Activated CD4-positive, alpha-beta T cell treated with anti-CD3 and anti-CD28 coated beads, Interleukin-2, amount 50 U/mL, for 4 hours (primary cell): ENCODE results near the gene GPA33.

Experiments
- DNase-seq, 2 experiments: peaks; one replicate each; pipeline ENCODE4 v3.0.0-alpha.2; 2020

The GPA33 gene

GRCh38 chr1:167083871-167084270 lies 6.3 kb downstream of the GPA33 start:
- no peak for DNase-seq

DNA sequence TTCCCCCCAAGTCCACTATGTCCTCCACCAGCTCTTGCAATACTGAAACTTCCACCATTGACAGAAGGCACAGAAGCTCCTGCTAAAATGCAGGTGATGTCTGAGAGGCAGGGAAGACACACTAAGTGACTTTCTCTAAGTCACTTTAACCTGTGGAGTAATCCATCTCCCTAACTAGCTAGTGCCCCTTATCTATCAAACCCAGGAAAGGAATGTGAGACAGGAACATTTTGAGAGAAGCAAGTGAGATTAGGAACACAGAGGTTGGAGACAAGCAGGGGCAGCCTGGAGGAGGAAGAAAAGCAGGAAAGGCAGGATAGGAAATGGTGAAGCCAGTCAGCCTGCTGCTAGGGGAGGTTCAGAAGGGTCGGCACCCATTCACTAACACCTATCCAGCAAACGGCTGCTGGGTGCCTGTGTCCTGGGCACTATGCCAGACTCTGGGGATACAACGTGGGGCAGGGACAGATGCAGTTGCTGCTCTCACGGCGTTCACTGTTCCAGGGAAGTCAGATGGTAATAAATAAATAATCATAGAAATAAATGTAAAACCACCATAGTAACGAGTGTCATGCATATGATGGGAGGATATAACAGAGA lies 7.0 kb downstream of the GPA33 start:
- no peak for DNase-seq

GRCh38 chr1:167082511-167083027 lies 7.6 kb downstream of the GPA33 start:
- no peak for DNase-seq

DNA sequence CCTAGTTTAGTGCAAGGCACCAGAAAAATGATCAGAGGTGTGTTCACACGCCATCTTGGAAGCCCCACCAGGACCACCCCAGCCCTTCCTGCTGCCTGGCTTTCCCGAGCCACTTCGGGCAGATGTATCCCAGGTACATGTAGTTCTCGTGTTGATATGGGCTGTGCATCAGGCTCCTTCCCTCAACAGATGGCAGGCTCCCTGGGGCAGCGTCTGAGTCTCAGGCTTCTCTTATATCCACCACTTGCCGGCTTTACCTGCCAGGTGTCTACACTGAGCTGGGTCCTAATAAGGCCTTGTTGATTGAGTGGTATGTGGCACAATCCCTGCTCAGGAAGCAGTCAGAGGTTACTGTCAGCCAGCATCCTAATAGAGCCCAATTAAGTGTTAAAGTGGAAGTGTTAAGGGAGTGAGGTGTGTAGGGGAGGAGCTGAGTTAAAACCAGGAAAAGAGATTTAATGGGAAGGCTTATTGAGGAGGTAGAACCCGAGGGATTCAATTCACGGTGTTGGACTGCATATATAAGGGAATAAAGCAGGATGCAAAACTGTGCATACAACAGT lies 8.5 kb downstream of the GPA33 start:
- DNase-seq = no peak

- DNase-seq = no peak
Observed at GRCh38 chr1:167077868-167078210, 12.3 kb downstream of the GPA33 start.

DNA sequence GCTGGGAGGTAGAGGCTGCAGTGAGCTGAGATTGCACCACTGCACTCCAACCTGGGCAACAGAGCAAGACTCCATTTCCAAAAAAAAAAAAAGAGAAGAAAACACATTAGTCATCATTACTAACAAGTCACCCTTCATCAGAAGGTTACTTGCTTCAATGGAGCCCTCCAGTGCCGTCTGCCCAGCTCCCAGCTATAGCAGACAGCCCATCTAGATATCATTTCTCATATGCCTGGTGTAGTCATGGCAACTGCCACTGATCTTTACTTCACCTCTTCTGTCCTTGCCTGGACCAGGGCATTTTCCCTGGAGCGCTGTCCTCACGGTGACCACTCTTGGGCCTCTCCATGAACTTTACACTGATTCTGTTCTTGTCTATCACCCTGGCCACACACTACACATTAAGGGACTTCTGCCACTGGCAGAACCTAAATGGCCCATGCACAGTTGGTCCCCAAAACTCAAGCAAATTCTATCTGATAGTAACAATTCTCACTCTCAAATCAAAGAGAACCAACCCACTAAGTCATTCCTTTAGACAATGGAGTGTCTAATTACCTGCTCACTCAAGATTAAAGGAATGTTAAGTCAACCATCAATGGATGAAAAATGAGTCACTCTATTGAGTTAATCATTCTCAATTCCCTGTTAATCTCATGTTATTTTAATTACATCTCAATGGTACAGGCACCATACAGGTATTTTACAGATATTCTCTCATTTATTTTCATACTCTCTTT lies 12.9 kb downstream of the GPA33 start:
- no peak for DNase-seq

- no peak for DNase-seq
Observed at GRCh38 chr1:167076136-167076710, 14.0 kb downstream of the GPA33 start.

GRCh38 chr1:167071286-167071685 lies 18.9 kb downstream of the GPA33 start:
- no peak for DNase-seq

GRCh38 chr1:167068761-167069160 lies 21.4 kb downstream of the GPA33 start:
- no peak for DNase-seq

DNA sequence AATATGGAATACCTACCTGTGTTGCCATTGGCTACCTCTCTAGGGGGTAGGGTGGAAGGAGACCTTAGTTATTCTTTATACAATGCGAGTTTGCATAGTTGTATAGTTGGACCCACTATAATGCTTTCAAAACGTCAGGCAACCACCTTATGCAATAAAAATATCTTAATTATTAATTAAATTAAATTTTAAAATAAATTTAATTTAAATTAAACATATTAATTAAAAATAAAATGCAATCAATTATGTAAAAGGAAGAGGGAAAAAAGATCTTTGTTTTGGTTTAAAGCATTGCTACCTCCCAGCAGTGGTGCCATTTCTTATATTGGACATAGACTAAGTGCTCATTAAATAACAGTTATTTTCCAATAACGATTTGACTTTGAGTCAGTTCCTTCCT lies 22.3 kb downstream of the GPA33 start:
- DNase-seq = no peak

DNA sequence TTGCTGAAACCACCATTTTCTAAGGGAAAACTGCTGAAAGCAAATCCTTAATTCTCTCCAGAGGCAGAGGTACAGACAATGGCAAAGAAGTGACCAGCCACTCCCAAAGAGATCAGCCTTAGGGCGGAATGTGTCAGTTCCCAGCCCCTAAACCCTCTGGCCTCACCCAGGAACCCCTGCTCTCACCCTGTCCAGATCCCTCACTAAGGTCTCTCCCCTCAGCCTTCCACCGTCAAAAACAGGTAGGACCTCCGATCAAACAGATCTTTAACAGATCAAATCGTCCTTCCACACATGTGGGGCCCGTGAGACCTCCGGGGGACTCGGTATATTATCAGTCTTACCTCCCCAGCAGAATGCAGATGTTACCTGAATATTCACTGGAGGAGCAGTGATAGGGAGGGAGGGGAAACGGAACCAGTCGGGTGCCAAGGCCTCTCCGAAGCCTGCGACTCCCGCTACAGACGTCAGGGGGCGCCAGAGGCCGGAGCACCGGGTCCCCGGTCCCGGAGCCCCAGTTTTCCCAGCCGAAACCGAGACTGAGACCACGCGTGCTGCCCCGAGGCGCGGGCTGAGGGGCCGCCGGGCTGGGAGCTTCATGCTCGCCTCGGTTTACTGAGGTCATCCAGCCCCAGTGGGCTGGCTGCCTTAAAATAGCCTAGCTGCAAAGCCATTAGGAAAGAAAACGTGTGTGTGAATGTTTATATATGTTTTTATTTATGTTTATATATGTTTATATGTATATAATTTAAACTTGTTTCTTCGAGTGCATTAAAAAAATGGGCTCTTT lies 23.6 kb downstream of the GPA33 start:
- DNase-seq = peak; percentile 72 to 75

- no peak for DNase-seq
Observed at GRCh38 chr1:167065471-167065870, 24.7 kb downstream of the GPA33 start.

GRCh38 chr1:167064621-167065020 lies 25.6 kb downstream of the GPA33 start:
- no peak for DNase-seq

DNA sequence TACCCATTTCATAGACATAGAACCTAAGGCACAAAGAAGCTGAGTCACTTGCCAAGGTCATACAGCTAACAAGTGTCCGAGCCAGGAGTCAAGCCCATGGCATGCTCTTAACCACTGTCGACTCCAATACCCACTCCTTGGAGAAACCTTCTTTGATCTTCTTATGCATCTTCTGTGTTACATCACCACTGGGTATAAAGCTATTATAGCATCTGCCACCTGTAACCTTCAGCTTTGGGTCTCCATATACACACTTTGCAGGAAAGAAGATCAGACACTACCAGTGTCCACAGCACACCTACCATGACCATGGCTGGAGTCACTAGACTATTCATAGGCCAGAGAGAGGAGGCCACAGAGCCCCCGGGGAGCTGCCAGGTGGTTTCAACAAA lies 29.1 kb downstream of the GPA33 start:
- DNase-seq = no peak

- DNase-seq = no peak
Observed at GRCh38 chr1:167060141-167061072, 29.8 kb downstream of the GPA33 start.

DNA sequence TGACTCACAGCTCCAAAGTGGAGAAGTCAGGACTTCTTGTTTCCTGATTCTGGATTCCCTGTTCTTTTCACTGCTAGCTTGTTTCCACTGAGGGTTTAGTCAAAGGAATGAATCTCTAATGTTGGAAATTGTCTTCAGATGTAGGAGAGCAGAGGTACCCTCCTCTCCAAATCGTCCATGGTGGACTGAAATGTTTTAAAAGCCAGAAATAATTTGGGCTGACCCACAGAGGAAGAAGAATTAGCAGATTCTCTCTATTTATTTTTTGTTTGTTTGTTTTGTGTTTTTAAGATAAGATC lies 30.4 kb downstream of the GPA33 start:
- no peak for DNase-seq

GRCh38 chr1:167059045-167059808 lies 30.9 kb downstream of the GPA33 start:
- peak; percentile 65 to 71 for DNase-seq

- DNase-seq = no peak
Observed at GRCh38 chr1:167057241-167057688, 32.9 kb downstream of the GPA33 start.

DNA sequence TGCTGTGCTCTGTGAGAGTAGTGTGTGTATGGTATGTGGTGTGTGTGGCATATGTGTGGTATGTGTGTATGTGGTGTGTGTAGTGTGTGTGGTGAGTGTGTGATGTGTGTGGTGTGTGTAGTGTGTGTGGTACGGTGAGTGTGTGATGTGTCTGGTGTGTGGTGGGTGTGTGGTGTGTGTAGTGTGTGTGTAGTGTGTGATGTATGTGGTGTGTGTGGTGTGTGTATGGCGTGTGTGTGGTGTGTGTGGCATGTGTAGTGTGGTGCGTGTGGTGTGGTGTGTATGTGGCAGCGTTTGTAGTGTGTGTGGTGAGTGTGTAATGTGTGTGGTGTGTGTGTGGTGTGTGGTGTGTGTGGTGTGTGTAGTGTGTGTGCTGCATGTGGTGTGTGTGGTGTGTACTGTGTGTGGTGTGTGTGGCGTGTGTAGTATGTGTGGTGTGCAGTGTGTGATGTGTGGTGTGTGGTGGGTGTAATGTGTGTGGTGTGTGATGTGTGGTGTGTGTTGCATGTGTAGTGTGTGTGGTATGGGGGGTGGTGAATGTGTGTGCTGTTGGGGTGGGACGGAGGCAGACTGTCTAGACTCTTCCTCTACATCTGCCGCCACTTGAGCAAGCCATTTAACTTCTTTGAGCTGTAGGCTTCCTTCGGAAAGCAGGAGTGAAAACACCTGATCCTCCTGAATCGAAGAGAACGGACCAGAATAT lies 33.5 kb downstream of the GPA33 start:
- no peak for DNase-seq

GRCh38 chr1:167054946-167055630 lies 35.1 kb downstream of the GPA33 start:
- DNase-seq = no peak
